KOPT-K1 (cell line): ENCODE results near the gene TRMT44.
"Not testable (repeated sequence)": the region's sequence is repeated elsewhere in the genome, so short reads cannot be mapped to it uniquely, and the experiment has no call there.

Source experiments
- H3K27ac ChIP-seq: fragments of 200-600 bp; sonication (generic); 2 replicates; pipeline ENCODE4 v1.5.1; 2016; ENCODE audit warnings: antibody characterized with exemption, mild to moderate bottlenecking, low read depth, low read length; ENCODE audit not compliant: poor library complexity, severe bottlenecking
- H3K36me3 ChIP-seq: fragments of 200-600 bp; sonication (generic); 2 replicates; pipeline ENCODE4 v1.5.1; 2017; ENCODE audit warnings: antibody characterized with exemption, mild to moderate bottlenecking, low read length, moderate library complexity; ENCODE audit not compliant: insufficient read depth
- H3K9me3 ChIP-seq: fragments of 200-600 bp; sonication (generic); 2 replicates; pipeline ENCODE4 v1.5.1; 2017; ENCODE audit warnings: antibody characterized with exemption, low read length, mild to moderate bottlenecking; ENCODE audit not compliant: insufficient read depth, poor library complexity, severe bottlenecking

Gene TRMT44

DNA sequence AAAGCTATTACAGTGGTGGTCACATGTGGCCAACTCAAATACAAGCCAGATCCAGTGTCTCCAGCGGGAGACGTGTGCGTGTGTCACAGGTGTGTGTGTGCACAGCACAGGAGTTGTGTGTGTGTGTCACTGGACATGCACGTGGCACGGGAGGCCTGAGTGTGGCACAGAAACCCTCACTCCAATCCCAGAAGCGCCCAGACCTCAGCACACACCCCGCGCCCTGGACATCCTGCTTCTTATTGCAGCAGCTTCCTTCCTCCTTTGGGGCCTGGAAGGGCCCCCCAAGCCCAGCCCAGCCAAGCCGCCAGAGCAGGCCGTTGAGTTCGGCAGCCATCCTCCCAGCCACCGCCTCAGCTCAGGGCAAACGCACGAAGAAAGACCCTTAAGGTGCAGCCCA, 37.9 kb upstream of the TRMT44 start:
- Histone ChIP-seq H3K36me3 (peaks cover 7% of the 10 kb centered on the region; the same call in 1 of the 2 replicates), H3K27ac (no peak overlapping the region), H3K9me3 (no peaks in the 10 kb centered on the region)

DNA sequence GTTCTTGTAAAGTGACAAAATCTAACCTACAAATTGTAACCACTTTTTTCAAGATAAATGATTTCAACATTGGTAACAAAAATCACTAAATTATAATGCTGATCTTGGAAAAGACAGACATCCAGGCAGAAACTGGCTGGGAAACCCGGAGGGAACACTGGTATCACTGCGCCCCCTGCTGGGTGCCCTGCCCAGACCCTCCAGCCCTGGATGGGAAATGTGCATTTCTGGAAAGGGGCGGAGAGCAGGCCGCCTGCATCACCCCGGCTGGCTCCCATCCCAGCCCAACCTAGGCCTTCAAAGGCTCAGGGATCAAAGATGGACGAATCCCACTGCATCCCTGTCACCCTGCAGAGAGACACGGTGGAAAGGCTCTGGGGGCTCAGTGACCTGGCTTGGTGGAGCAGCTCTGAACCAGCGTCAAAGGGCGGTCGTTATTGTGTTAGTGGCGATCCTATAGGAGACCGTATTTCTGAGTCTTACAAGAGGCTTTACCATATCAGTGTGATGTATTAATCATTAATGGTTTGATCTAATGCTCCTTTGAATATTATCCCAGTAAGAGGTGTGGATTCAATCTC, 37.3 kb upstream of the TRMT44 start:
- Histone ChIP-seq H3K36me3 (peaks cover 7% of the 10 kb centered on the region; the same call in 1 of the 2 replicates), H3K9me3 (no peaks in the 10 kb centered on the region), H3K27ac (no peak overlapping the region)

DNA sequence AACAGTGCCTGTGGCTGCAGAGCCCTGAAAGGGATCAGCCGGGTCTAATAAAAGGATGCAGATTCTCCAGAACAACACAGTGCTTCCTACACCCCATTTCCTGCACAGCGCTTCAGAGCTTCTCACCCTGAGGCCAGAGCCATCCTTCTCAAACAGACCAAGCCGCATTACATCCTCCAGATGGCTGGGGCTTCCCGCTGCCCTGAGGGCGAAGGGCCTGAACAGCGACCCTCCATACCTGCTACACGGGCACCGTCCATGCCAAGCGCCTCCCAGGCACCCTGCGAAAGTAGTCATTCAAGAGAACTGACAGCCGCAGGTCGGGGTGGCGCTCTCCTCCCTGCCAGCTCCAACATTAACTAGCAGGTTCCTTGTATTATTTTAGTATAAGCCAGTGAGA, 36.6 kb upstream of the TRMT44 start:
- no peak overlapping the region for H3K27ac ChIP-seq
- no peaks in the 10 kb centered on the region for H3K9me3 ChIP-seq

DNA sequence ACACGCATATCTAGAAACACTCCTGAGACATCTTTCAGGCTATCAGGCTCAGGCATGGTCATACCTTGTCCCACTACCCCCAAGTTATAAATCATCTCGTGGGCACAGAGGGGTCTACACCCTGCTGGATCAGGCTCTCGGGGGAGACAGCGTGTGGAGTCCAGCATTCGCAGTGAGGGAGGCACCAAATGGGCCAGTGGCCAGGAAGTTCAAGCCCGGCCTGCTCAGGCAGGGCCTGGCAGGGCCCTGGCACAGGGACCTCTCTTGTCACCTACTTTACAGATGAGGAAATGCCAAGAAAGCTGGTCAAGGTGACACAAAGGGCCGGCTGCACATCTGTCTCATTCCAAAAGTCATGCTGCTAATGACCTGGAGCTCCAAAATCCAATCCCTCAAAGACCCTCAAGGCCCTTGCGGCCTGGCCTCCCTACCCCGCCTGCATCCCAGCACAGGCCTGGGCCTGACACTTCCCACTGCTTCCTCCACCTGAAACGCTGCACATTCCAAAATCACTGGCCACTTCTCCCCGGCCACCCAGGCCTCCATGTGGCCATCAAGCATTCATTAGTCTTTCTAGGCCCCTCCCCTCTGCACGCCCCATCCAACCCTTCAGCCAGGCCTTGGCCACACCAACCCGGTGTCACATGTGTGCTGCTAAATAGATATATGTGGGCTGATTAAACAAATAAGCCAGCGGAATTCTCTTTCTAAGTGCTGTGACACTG, 35.6 kb upstream of the TRMT44 start:
- Histone ChIP-seq H3K27ac (no peak overlapping the region), H3K36me3 (peaks cover 7% of the 10 kb centered on the region; the same call in 1 of the 2 replicates), H3K9me3 (no peaks in the 10 kb centered on the region)

More for the DNA sequence above, 36.6 kb upstream of the TRMT44 start:
- H3K36me3 ChIP-seq: peaks cover 7% of the 10 kb centered on the region; the same call in 1 of the 2 replicates

DNA sequence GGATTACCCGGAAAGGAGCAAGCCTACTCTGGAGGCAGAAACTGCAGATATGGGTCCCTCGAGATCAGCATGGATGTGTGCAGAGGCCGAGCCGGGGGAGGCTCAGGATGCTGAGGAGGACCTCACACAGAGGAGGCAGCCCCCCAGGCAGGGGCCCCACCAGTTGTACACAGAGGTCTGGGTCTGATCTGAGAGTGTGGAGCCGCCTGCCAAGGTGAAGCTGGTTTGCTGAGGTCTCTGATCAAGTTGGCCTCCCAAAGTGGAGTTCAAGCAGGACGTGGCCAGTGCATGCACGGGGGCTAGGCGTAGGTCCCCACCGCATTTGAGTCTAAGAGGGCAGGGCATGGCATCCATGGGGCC, 35.1 kb upstream of the TRMT44 start:
- Histone ChIP-seq H3K27ac (no peak overlapping the region), H3K36me3 (peaks cover 7% of the 10 kb centered on the region; the same call in 1 of the 2 replicates), H3K9me3 (no peaks in the 10 kb centered on the region)

DNA sequence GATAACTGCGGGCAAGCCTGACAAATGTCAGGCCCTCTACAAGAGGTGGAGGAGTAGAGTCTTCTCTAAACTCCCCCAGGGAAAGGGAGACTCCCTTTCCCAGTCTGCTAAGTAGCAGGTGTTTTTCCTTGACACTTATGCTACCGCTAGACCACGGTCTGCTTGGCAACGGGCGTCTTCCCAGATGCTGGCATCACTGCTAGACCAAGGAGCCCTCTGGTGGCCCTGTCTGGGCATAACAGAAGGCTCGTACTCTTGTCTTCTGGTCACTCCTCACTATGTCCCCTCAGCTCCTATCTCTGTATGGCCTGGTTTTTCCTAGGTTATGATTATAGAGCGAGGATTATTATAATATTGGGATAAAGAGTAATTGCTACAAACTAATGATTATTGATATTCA, 33.7 kb upstream of the TRMT44 start:
- not testable (repeated sequence) for H3K36me3 ChIP-seq, H3K9me3 ChIP-seq, H3K27ac ChIP-seq

DNA sequence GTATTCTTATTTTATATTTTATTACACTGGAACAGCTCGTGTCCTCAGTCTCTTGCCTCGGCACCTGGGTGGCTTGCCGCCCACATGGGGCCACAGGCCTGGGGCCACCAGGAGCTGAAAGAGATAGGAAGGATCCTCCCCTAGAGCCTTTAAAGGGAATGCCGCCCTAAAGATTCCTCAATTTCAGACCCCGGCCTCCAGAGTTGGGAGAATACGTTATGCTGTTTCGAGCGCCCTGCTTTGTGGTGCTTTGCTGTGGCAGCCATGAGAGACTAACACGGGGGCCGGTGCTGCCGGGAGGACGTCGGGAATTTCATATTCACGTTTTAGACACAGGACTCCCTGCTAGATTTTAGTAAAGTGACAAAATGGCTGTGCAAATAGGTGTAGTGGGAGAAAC, 33.3 kb upstream of the TRMT44 start:
- H3K27ac ChIP-seq: no peak overlapping the region
- no peaks in the 10 kb centered on the region for H3K9me3 ChIP-seq
- peaks cover 7% of the 10 kb centered on the region; the same call in 1 of the 2 replicates for H3K36me3 ChIP-seq

DNA sequence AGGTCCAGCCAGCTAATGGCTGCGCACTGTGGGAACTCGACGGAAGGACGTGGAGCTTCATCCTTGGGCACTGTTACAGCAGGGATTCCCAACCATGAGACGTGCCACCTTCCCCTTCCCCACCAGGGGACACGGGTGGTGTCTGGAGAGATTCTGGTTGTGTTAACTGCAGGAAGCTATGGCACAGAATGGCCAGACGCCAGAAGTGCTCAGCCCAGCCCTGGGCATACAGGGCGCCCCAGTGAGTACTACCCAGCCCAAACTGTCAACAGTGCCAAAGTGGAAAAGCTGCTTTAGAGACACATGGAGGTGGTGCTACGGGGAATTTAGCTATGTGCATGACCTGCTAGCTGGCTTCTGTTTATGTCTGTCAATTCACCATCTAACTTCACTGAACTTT, 32.8 kb upstream of the TRMT44 start:
- Histone ChIP-seq H3K36me3 (peaks cover 7% of the 10 kb centered on the region; the same call in 1 of the 2 replicates), H3K27ac (no peak overlapping the region), H3K9me3 (no peaks in the 10 kb centered on the region)

DNA sequence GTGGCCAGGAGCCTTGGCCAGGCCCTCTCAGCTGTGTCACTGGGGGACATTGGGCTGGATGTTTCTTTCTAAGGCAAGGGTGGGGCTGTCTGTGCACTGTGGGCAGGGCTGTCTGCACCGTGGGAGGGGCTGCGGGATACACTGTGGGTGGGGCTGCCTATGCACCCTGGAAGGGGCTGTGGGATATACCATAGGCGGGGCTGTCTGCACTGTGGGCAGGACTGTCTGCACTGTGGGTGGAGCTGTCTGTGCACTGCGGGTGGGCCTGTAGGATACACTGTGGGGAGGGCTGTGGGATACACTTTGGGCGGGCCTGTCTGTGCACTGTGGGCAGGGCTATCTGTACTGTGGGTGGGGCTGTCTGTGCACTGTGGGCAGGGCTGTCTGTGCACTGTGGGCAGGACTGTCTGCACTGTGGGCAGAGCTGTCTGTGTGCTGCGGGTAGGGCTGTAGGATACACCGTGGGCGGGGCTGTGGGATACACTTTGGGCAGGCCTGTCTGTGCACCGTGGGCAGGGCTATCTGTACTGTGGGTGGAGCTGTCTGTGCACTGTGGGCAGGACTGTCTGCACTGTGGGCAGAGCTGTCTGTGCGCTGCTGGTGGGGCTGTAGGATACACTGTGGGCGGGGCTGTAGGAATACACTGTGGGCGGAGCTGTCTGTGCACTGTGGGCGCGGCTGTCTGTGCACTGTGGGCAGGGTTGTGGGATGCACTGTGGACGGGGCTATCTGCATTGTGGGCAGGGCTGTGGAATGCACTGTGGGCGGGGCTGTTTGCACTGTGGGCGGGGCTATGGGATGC, 31.1 kb upstream of the TRMT44 start:
- no peaks in the 10 kb centered on the region for H3K9me3 ChIP-seq
- peaks cover 14% of the 10 kb centered on the region for H3K36me3 ChIP-seq
- H3K27ac ChIP-seq: no peak overlapping the region

DNA sequence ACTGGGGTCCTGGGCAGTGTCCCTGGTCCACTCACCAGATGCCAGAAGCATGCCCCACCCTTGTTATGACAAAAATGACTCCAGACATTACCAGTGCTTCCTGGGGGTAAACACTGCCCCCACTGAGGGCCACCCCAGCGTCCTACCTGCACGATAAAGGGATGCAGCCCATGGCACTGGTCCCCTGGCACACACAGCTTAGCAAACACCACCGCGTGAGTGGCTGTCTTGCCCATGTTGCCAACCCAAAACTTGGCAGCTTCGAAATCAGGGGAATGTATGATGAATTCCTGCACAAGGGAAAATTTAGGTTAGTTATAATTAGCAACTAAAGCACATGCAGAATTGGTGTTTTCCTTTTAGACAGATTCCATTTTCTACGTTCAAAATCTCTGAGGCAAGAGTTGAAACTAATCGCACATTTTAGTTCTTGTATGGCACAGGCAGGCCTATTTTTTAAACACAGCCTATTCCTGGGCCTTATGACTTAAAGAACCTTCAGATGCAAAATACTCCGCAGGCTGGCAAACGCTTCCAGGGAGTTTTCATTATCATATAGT, 30.4 kb upstream of the TRMT44 start:
- H3K36me3 ChIP-seq: peaks cover 19% of the 10 kb centered on the region
- no peak overlapping the region for H3K27ac ChIP-seq
- H3K9me3 ChIP-seq: no peaks in the 10 kb centered on the region

DNA sequence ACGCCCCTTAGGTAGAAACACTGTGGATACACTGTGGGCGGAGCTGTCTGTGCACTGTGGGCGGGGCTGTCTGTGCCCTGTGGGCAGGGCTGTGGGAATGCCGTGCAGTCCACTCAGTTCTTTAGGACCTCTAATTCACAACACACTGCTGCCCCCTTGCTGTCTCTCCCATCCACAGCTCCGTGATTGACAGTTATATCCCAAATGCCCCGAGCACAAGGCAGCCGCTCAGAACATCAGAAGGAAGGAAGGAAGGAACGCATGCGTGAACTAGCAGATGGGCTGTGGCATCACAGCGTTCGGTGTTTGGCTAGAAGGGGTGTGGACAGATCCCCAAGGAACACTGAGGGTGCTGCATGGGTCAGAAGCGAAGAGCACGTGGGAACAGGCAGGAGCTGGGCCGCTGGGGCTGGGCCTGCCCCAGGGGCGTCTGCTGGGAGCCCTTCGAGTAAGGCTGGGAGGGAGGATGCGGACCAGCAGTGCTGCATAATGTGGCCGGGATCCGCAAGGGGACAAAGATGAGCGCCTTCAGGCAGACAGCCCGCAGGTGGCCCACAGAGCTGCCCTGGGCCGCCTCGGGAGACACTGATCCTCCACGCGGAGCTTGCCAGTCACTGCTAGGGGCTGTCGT, 29.8 kb upstream of the TRMT44 start:
- H3K9me3 ChIP-seq: no peaks in the 10 kb centered on the region
- peaks cover 16% of the 10 kb centered on the region for H3K36me3 ChIP-seq
- no peak overlapping the region for H3K27ac ChIP-seq

DNA sequence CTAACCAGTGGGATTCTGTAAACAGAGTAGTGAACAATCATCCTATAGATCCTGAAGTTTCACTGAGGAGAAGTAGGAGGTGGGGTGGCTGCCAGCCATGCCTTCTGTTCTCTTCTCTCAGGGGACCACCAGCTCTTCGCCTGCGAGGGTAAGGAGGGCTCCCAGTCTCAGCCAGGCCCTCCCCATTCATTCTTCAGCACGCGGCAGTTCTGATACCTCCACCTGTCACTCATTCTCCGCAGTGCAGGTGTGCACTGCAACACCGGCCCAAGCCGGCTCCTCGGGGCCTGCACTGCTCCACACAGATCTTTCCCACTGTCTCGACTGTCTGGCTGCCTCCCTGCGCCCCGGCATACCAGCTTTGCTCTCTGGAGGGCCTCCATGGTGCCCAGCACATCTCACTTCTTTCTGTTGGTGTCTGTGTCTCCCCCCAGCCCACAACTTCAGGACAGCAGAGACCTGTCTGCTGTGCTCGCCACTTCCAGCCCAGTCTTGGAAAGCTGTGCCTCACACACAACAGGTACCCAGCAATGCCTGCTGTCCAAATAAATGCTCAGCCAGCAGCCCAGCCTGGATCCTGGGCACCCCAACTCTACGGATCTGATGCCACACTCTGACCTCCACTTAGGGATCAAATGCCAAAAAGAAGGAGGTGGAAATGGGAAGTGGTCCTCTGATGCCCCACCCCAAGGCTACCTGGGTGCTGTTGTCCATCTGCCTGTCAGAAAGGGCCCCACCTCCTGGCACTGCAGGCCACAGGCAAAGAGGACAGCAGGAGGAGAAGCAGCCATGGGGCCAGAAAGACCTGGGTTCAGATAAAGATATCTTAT, 29.0 kb upstream of the TRMT44 start:
- Histone ChIP-seq H3K36me3 (peaks cover 16% of the 10 kb centered on the region), H3K9me3 (no peaks in the 10 kb centered on the region), H3K27ac (no peak overlapping the region)

DNA sequence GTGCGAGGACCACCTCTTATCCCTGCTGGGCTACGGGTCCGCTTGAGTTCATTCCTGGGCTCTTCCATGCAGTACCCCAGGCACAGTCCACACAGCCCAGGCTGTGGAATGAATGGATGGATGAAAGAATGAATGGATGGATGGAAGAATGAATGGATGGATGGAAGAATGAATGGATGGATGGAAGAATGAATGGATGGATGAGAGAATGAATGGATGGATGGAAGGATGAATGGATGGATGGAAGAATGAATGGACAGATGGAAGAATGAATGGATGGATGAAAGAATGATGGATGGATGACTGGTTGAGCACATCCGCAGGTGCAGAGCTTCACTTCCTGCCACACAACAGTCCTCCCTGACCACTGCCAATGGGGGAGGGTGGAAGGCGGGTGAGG, 28.3 kb upstream of the TRMT44 start:
- H3K36me3 ChIP-seq: peaks cover 16% of the 10 kb centered on the region
- H3K27ac ChIP-seq: no peak overlapping the region
- H3K9me3 ChIP-seq: no peaks in the 10 kb centered on the region

DNA sequence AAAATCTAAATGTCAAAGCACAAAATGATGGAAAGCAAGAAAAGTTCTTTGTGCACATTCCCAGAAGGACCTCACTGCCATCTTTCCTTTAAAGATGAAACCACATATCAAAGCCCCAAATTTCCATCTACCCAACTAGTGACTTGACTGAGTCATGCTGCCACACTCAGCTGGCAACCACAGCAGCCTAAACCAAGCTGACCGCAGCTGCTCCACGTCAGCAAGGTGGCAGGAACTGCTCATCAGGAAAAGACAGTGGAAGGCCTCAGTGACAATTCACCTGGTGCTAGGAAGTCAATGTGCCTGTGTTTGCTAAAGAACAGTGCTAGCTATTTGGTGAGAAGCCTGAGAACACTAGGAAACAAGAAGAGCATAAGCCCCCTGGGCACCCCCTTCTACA, 26.2 kb upstream of the TRMT44 start:
- no peaks in the 10 kb centered on the region for H3K9me3 ChIP-seq
- H3K27ac ChIP-seq: no peak overlapping the region
- peaks cover 16% of the 10 kb centered on the region for H3K36me3 ChIP-seq
